C4-2B (cell line): ENCODE results near the gene PZP.
A peak's percentile ranks its signal among the peaks of the same experiment; 100 is the strongest.

Source experiments
- H3K27ac ChIP-seq: fragments of 450-650 bp; 2 replicates; pipeline ENCODE4 v1.5.1; 2017
- ZFX ChIP-seq: fragments of 450-650 bp; IDR thresholded peaks from 2 replicates; pipeline ENCODE4 v1.6.1; 2017
- TF ChIP-seq, protein P1 (sequence below): fragments of 450-650 bp; conservative IDR thresholded peaks from 2 replicates; pipeline ENCODE4 v1.5.1; 2017; ENCODE audit warnings: mild to moderate bottlenecking

Gene PZP

DNA sequence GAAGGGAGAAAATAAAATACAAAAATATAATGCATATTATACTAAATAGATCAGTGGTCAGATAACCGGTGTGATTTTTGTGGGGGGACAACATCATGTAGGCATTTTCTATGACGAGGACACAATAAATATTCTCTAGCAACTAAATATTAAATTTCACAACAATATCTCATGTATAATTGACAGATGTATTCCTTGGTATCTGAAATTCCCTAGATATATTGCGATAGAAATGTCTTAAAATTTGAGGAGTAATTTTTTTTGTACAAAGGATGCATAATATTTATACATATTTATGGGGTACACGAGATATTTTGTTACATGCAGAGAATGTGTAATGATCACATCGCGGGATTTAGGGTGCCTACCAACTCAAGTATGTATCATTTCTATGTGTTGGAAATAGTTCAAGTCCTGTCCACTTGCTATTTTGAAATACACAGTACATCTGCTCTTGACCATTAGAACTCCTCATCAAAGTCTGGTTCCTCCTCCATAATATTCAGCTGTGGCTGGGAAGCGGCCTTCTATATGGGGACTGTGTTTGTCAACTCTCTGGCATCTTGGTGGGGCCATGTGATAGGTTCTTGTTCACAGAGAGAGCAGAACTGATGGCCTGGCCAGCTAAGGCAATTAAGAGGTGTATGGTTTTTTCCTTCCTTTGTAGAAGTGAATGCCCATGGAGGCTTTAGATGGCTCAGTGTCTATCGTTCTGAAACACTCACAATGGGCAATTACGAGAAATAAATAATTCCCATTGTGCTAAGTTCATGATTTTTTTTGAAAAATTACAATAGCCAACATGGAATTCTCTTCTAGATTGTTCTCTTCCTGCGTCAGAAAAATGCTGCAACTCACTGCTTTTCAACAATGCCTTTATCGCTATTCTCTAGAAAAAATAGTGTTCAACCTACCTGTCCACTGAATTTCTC lies 101.3 kb downstream of the PZP start:
- TF ChIP-seq, protein P1, sequence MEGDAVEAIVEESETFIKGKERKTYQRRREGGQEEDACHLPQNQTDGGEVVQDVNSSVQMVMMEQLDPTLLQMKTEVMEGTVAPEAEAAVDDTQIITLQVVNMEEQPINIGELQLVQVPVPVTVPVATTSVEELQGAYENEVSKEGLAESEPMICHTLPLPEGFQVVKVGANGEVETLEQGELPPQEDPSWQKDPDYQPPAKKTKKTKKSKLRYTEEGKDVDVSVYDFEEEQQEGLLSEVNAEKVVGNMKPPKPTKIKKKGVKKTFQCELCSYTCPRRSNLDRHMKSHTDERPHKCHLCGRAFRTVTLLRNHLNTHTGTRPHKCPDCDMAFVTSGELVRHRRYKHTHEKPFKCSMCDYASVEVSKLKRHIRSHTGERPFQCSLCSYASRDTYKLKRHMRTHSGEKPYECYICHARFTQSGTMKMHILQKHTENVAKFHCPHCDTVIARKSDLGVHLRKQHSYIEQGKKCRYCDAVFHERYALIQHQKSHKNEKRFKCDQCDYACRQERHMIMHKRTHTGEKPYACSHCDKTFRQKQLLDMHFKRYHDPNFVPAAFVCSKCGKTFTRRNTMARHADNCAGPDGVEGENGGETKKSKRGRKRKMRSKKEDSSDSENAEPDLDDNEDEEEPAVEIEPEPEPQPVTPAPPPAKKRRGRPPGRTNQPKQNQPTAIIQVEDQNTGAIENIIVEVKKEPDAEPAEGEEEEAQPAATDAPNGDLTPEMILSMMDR, result no peak
- TF ChIP-seq ZFX, result no peak
- H3K27ac ChIP-seq, result no peak overlapping the region

DNA sequence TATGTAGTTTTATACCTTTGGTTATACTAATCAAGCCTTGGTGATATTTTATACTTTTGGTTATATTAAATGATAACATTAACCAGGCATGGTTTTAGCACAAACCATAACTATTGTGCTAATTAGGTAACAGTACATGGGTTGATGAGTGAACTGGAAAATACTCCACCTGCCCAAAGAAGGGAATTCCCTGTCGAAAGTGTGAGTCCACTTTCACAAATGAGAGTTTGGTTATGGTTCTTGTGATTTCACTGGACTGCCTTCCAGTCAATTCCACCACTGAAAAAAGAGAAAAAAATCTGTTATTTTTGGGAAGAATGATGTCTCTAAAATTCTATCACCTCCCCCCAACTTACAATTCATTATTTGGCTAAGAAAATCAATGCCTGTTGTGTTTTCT lies 102.1 kb downstream of the PZP start:
- TF ChIP-seq, protein P1, result no peak
- TF ChIP-seq ZFX, result no peak
- no peak overlapping the region for H3K27ac ChIP-seq

DNA sequence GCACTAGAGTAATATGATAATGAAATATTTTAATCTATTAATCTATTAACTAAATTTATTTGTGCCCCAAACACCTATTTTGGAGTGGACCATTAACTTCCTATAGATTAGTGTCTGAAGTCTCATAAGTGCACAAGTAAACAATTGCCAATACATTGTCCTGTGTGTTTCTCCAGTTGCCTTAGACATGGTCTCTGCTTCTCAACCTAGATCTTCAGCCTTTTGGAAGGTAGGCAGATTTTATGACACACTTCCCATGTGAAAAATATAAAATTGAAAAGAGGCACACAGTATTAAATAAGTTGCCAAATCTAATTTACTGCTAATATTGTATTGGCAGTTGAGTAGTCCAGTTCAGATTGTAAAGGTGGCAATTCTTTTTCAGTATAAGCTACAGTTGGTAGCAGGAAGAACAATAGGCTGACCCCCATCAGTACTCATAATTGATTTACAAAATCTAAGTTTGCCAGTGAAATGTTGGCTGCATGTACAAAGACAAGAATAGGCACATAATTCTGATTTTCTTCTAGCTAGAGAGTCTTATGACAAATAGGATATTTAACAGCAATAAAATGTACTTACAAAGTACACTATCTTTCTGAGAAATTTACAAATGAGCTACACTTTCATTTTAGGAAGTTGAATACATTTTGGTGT lies 103.3 kb downstream of the PZP start:
- H3K27ac ChIP-seq, result no peak overlapping the region
- TF ChIP-seq, protein P1, result no peak
- no peak for TF ChIP-seq ZFX

DNA sequence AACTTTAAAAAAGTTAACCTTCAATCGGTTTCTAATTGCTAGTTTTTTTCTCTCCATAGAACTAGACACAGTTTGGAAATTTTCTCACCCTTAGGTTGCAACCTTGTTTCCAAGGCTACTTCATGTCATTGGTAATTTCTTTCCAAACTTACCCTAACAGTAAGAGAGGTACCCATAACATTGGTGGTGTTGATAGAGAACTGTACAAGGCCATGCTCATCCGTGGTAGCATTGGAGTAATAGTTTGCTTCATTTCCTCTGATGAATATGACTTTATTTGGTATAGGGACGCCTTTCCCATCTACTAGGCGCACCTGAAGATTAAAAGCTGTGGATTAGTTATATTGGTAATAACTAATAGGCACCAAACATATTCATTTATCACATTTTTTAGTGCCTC lies 104.1 kb downstream of the PZP start:
- TF ChIP-seq, protein P1, result no peak
- TF ChIP-seq ZFX, result no peak

DNA sequence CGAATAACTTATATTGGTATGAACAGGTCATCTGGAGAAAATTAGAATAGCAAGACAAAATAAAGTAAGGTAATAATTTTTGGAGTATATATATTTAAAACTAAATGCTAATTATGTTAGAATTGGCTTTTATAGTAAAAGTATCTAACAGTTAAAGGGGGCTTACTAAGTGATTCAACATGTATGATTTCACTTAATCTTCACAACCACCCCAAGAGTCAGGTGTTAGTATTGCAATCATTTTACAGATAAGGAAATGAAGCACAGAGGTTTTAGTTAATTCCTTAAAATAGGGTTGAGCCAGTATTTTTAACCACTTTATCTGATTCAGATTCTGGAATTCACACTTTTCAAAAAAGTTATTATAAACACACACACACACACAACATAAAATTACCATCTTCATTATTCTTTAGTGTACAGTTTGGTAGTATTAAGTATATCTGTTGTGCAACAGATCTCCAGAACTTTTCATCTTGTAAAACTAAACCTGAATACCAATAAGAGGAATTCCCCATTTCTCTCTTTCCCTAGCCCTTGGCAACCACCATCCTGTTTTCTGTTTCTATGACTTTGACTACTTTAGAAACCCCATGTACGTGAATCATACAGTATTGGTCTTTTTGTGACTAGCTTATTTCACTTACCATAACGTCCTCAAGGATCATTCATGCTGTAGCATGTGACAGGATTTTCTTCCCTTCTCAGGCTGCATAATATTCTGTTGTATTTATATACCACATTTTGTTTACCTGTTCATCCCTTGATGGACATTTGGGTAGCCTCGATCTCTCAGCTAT lies 104.9 kb downstream of the PZP start:
- no peak for TF ChIP-seq ZFX
- TF ChIP-seq, protein P1, result peak; percentile 18
- no peak overlapping the region for H3K27ac ChIP-seq

More for the DNA sequence above, 104.1 kb downstream of the PZP start:
- H3K27ac ChIP-seq, result no peak overlapping the region

DNA sequence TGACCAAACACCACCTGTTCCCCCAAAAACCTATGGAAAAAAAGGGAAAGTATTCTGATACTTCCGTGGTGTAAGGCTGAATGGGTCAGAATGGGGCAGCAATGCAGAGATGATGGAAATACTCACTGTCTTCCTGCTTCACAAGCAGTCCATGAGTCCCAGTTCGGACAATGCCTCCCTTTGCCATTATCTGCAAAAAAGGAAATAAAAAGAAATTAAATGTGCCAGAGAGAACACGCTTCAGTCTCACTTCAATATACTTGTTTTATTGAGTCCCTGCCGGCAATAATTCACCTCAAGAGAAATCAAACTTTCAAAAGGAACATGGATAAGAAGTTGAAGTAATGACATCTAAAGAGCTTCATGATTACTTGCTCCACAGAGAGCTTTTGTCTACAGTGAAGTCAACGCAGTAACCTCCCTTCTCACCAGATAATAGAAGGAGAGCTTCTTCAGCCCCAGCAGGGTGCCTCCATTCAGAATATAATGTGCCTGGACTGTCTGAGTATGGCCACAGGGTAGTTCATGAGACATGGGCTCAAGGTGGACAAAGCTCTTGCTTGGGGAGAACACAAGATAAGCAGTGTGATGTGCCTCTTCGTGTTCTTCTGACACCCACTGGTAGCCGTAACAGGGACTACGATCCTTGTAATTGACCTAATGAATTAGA lies 107.0 kb downstream of the PZP start:
- TF ChIP-seq ZFX, result no peak
- TF ChIP-seq, protein P1, result no peak
- H3K27ac ChIP-seq, result no peak overlapping the region
